ENCODE data around the gene SKP2. TPM values are rescaled to one million over a fixed set of nuclear protein-coding genes. Genes with fewer than 3 reads are reported as not detected.

The SKP2 gene
- total and polyA plus RNA-seq, 2 donors (not counting 3 experiments of a cell fraction or from before 2014, with no cell fraction given), result 12.5 to 40.9 TPM

- no peaks in the 10 kb centered on the region for H3K36me3 ChIP-seq (ENCODE audit: control insufficient read depth in 2 of 2, extremely low read depth in 1 of 2, insufficient read depth in 2 of 2, low read length in 2 of 2)
- FAIRE-seq (no peak), DNase-seq (ENCODE audit: low read depth, low spot score) (peak; percentile 59)
- peaks cover 25% of the 10 kb centered on the region for H3K79me2 ChIP-seq (ENCODE audit: control insufficient read depth, insufficient read depth, low read length)
- peak overlapping the region; percentile 21 for H3K27ac ChIP-seq (ENCODE audit: insufficient read depth, low read depth, low read length)
- dilution Hi-C loops (cut with MboI; ENCODE audit: extremely low pct_ligation_motif_present, low sequenced_read_pairs), result no loop called here
- TF ChIP-seq CTCF (IDR thresholded peaks at IDR 0.05; ENCODE audit: extremely low read depth in 1 of 2, insufficient read depth in 1 of 2, low read depth in 1 of 2, low read length in 2 of 2), result no peak
- no peak for TF ChIP-seq JUN (IDR thresholded peaks at IDR 0.05; ENCODE audit: borderline replicate concordance, insufficient read depth, insufficient read length, low read depth)
- TF ChIP-seq FOS (IDR thresholded peaks at IDR 0.05; ENCODE audit: borderline replicate concordance, insufficient read depth, low read length), result no peak
- TF ChIP-seq GATA2 (IDR thresholded peaks at IDR 0.05; ENCODE audit: insufficient read depth, insufficient read length, low read depth, low read length), result no peak
- no peak for TF ChIP-seq POLR2A (IDR thresholded peaks at IDR 0.05; ENCODE audit: low read depth, low read length)
- TF ChIP-seq MYC (IDR thresholded peaks at IDR 0.05; ENCODE audit: low read depth, low read length), result no peak
- TF ChIP-seq POLR2AphosphoS5 (IDR thresholded peaks at IDR 0.05; ENCODE audit: insufficient read depth, low read depth, low read length), result no peak
- TF ChIP-seq EZH2 (IDR thresholded peaks at IDR 0.05; ENCODE audit: borderline replicate concordance, low read depth, low read length, severe bottlenecking), result no peak
- TF ChIP-seq MAX (IDR thresholded peaks at IDR 0.05; ENCODE audit: insufficient read depth, insufficient read length), result no peak
- H3K27me3 ChIP-seq (ENCODE audit: control insufficient read depth in 2 of 2, insufficient read depth in 2 of 2, low read length in 2 of 2), result no peaks in the 10 kb centered on the region
- POLR2A ChIA-PET, result interaction anchor here (1.0 kb wide), 1 partner anchor 91 kb away, joined by 4 read pairs; the partner anchor contains the start of gene NADK2
- peak overlapping the region; percentile 70 to 80 (median 73) for H3K4me3 ChIP-seq (replicated peaks in 1 of 3; ENCODE audit: insufficient read depth in 1 of 3, low read depth in 1 of 3, low read length in 3 of 3)
- no peaks in the 10 kb centered on the region for H4K20me1 ChIP-seq (replicated peaks; ENCODE audit: control insufficient read depth, extremely low read depth, insufficient read depth, low read length)
- intact Hi-C loops (cut with micrococcal nuclease), result loop anchor here (1.0 to 5.0 kb wide), 2 partner anchors 72 to 726 kb away; partner anchors contain the start of gene NIPBL
- CTCF ChIA-PET, result interaction anchor here (1.0 to 4.7 kb wide), 5 partner anchors 28 to 545 kb away, joined by 4 to 30 read pairs (median 17); partner anchors contain the start of gene NADK2
- peak overlapping the region; percentile 86 for H2AFZ ChIP-seq (ENCODE audit: low read depth, low read length)
- H3K9ac ChIP-seq (replicated peaks; ENCODE audit: extremely low read depth, insufficient read depth, low read length), result peak overlapping the region; percentile 73
- H3K9me3 ChIP-seq (replicated peaks; ENCODE audit: control insufficient read depth, insufficient read depth, low read length), result no peaks in the 10 kb centered on the region
- peaks cover 20% of the 10 kb centered on the region for H3K4me1 ChIP-seq (ENCODE audit: control insufficient read depth, extremely low read depth, insufficient read depth, low read length)
- H3K9me1 ChIP-seq (replicated peaks; ENCODE audit: control insufficient read depth, extremely low read depth, insufficient read depth, low read length), result no peaks in the 10 kb centered on the region
- BruUV-seq (replicated peaks), result no TSS peak
- H3K4me2 ChIP-seq (ENCODE audit: insufficient read depth, low read length), result peak overlapping the region; percentile 87
These were observed 1.1 kb upstream of the SKP2 start for GRCh38 chr5:36150676-36151433.

Measured in endothelial cell of umbilical vein (primary cell).